Endothelial cell of umbilical vein (primary cell): ENCODE data around the gene TGFBR2. TPM values are rescaled to one million over a fixed set of nuclear protein-coding genes. Genes with fewer than 3 reads are reported as not detected.

ENCODE experiments used
- BruUV-seq: library from RNA; stranded (reverse); fragments of 400-500 nt; replicated peaks from 2 replicates; lab custom pipeline; 2021; lab: Mats Ljungman, UMichigan
- CTCF ChIA-PET: fragments of 300-600, 350-600 bp; sonication (Branson Sonifier 250); formaldehyde crosslinking; loops from one replicate; lab custom pipeline; 2021; ENCODE audit warnings: antibody characterized with exemption, inconsistent platforms; lab: Charles Lee
- POLR2A ChIA-PET: fragments of 300-600, 350-600 bp; sonication (Branson Sonifier 250); formaldehyde crosslinking; loops from one replicate; lab custom pipeline; 2021; ENCODE audit warnings: antibody characterized with exemption, inconsistent platforms; lab: Charles Lee
- DNase-seq: peaks from one replicate; pipeline ENCODE4 v3.0.0-alpha.2; 2011; ENCODE audit warnings: low read depth, low spot score
- FAIRE-seq: peaks from 2 replicates; lab custom pipeline; 2011; peaks lifted over from hg19 to GRCh38; lab: Jason Lieb, UNC
- H2AFZ ChIP-seq: 2 replicates; pipeline ENCODE4 v1.6.0; 2012; ENCODE audit warnings: low read depth, low read length, control low read depth, inconsistent platforms
- H3K27ac ChIP-seq: 2 replicates; pipeline ENCODE4 v1.5.1; 2011; ENCODE audit warnings: low read depth, mild to moderate bottlenecking, control low read depth, low read length, moderate library complexity; ENCODE audit not compliant: insufficient read depth
- H3K27me3 ChIP-seq, 2 experiments: 2 replicates each; pipeline versions ENCODE4 v1.6.0 to v1.6.1; 2011; ENCODE audit warnings: low read length in 2 of 2, mixed read lengths in 1 of 2; ENCODE audit not compliant: control insufficient read depth in 2 of 2, insufficient read depth in 2 of 2
- H3K36me3 ChIP-seq, 2 experiments: 2 replicates in 1 of 2; 3 replicates in 1 of 2; pipeline ENCODE4 v1.5.1; 2011; ENCODE audit warnings: low read length in 2 of 2, mild to moderate bottlenecking in 1 of 2, moderate library complexity in 1 of 2; ENCODE audit not compliant: control insufficient read depth in 2 of 2, insufficient read depth in 2 of 2; ENCODE audit errors: extremely low read depth in 1 of 2
- H3K4me1 ChIP-seq: 3 replicates; pipeline ENCODE4 v1.5.1; 2011; ENCODE audit warnings: mild to moderate bottlenecking, low read length; ENCODE audit not compliant: control insufficient read depth, insufficient read depth; ENCODE audit errors: extremely low read depth
- H3K4me2 ChIP-seq: 2 replicates; pipeline ENCODE4 v1.6.1; 2011; ENCODE audit warnings: low read length, control low read depth, mixed read lengths; ENCODE audit not compliant: insufficient read depth
- H3K4me3 ChIP-seq, 3 experiments: fragments of 200-600 bp in 1 of 3; sonication (generic), shearing (Covaris generic) in 1 of 3; replicated peaks in 1 of 3; 2 replicates each; pipeline ENCODE4 v1.5.1; 2011 to 2016; ENCODE audit warnings: control low read depth in 3 of 3, low read length in 3 of 3, mild to moderate bottlenecking in 2 of 3, inconsistent platforms in 1 of 3, low read depth in 1 of 3, moderate library complexity in 1 of 3; ENCODE audit not compliant: insufficient read depth in 1 of 3
- H3K79me2 ChIP-seq: 2 replicates; pipeline ENCODE4 v1.6.0; 2012; ENCODE audit warnings: low read length, inconsistent platforms; ENCODE audit not compliant: control insufficient read depth, insufficient read depth
- H3K9ac ChIP-seq: replicated peaks from 2 replicates; pipeline ENCODE3; 2011; ENCODE audit warnings: low read length, control low read depth; ENCODE audit not compliant: insufficient read depth; ENCODE audit errors: extremely low read depth
- H3K9me1 ChIP-seq: replicated peaks from 3 replicates; pipeline ENCODE4 v1.6.0; 2011; ENCODE audit warnings: mild to moderate bottlenecking, low read length; ENCODE audit not compliant: control insufficient read depth, insufficient read depth; ENCODE audit errors: extremely low read depth
- H3K9me3 ChIP-seq: replicated peaks from 2 replicates; pipeline ENCODE4 v1.5.1; 2012; ENCODE audit warnings: low read length, inconsistent platforms; ENCODE audit not compliant: control insufficient read depth, insufficient read depth
- H4K20me1 ChIP-seq: replicated peaks from 2 replicates; pipeline ENCODE3; 2011; ENCODE audit warnings: mild to moderate bottlenecking, low read length; ENCODE audit not compliant: control insufficient read depth, insufficient read depth; ENCODE audit errors: extremely low read depth
- EZH2 ChIP-seq: IDR thresholded peaks from 2 replicates; pipeline ENCODE4 v1.6.1; 2012; ENCODE audit warnings: borderline replicate concordance, low read depth, mild to moderate bottlenecking, moderate library complexity, low read length, inconsistent platforms; ENCODE audit not compliant: severe bottlenecking
- FOS ChIP-seq: IDR thresholded peaks from 2 replicates; pipeline ENCODE4 v1.6.1; 2011; ENCODE audit warnings: mild to moderate bottlenecking, low read length, moderate library complexity, borderline replicate concordance; ENCODE audit not compliant: insufficient read depth
- GATA2 ChIP-seq: IDR thresholded peaks from 2 replicates; pipeline ENCODE4 v1.7.0; 2011; ENCODE audit warnings: low read depth, mild to moderate bottlenecking, moderate library complexity, mixed read lengths, low read length; ENCODE audit not compliant: insufficient read length, insufficient read depth
- JUN ChIP-seq: IDR thresholded peaks from 2 replicates; pipeline ENCODE4 v1.6.1; 2011; ENCODE audit warnings: borderline replicate concordance, low read depth; ENCODE audit not compliant: insufficient read length, insufficient read depth
- MYC ChIP-seq: IDR thresholded peaks from one replicate; pipeline ENCODE4 v1.6.1; 2011; ENCODE audit warnings: mild to moderate bottlenecking, low read depth, low read length
- POLR2A ChIP-seq: IDR thresholded peaks from 2 replicates; pipeline ENCODE4 v1.6.1; 2012; ENCODE audit warnings: low read depth, mild to moderate bottlenecking, control low read depth, low read length
- POLR2AphosphoS5 ChIP-seq: IDR thresholded peaks from 2 replicates; pipeline ENCODE4 v1.6.1; 2012; ENCODE audit warnings: low read depth, mild to moderate bottlenecking, control low read depth, low read length, moderate library complexity; ENCODE audit not compliant: insufficient read depth
- dilution Hi-C: fragments of 300-500 bp; cut with MboI; formaldehyde crosslinking; loops from one replicate; pipeline ENCODE4 v1.15.0; 2019; ENCODE audit warnings: low sequenced_read_pairs; ENCODE audit not compliant: extremely low pct_ligation_motif_present
- intact Hi-C: fragments of 100-400 bp; cut with micrococcal nuclease; formaldehyde crosslinking; loops from one replicate; pipeline ENCODE4 v1.10.0; 2022
- polyA plus RNA-seq, 4 experiments: library from polyadenylated mRNA; depleted of rRNA in 3 of 4; stranded (reverse) in 3 of 4; unstranded in 1 of 4; fragments of >200 nt; gene quantifications; 2 replicates each; pipeline versions ENCODE4 v1.2.1 to v1.2.3, GENCODE V29; 2011 to 2012; ENCODE audit warnings: missing spikeins in 1 of 4
- total RNA-seq: library from RNA; stranded (reverse); gene quantifications from 2 replicates; pipeline ENCODE4 v1.2.3, GENCODE V29; 2021
- TF ChIP-seq, protein P1 (sequence below): IDR thresholded peaks from 2 replicates; pipeline ENCODE4 v1.6.1; 2011; ENCODE audit not compliant: insufficient read depth, insufficient read length
- TF ChIP-seq, protein P2 (sequence below), 2 donors: IDR thresholded peaks; 1 replicate in 1 of 2; 2 replicates in 1 of 2; pipeline ENCODE4 v1.5.1; 2011; ENCODE audit warnings: low read length in 2 of 2, mild to moderate bottlenecking in 2 of 2, moderate library complexity in 2 of 2, control low read depth in 1 of 2, inconsistent platforms in 1 of 2, low read depth in 1 of 2; ENCODE audit not compliant: insufficient read depth in 1 of 2; ENCODE audit errors: extremely low read depth in 1 of 2

TGFBR2 gene
- total and polyA plus RNA-seq, 2 donors (not counting 3 experiments of a cell fraction or from before 2014, with no cell fraction given) = 227 to 250 TPM

DNA sequence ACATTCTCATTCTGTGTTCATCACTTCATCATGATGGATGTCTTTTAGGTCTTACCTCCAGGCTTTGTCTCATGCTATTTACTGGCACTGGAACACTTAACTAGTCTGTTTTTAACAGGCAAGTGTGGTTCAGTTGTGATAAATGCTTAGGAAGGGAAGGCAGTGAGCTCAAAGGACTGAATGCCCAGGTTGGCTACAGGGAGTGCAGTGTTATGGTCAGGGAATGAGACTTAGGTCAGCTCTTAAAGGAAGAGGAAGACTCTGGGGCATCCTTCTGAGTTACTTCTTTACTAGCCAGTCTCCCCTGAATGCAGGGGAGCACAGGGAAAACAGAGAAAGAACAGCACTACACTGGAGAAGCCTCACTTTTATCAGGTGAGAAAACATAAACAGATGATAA lies 72.6 kb downstream of the TGFBR2 start:
- Histone ChIP-seq H3K79me2 (peaks cover 67% of the 10 kb centered on the region), H3K9me3 (no peaks in the 10 kb centered on the region), H3K4me1 (peaks cover 72% of the 10 kb centered on the region), H3K4me3 (no peak overlapping the region), H3K4me2 (no peak overlapping the region), H4K20me1 (no peaks in the 10 kb centered on the region), H3K27me3 (no peaks in the 10 kb centered on the region), H3K36me3 (peaks cover 26 to 63% of the 10 kb centered on the region in 2 experiments), H3K9ac (no peak overlapping the region), H3K27ac (peak overlapping the region; percentile 28), H2AFZ (no peak overlapping the region), H3K9me1 (no peaks in the 10 kb centered on the region)
- FAIRE-seq (no peak), DNase-seq (no peak)
- no TSS peak for BruUV-seq
- dilution Hi-C loops (no loop called here), intact Hi-C loops (loop anchor here (1.0 kb wide), 1 partner anchor 8 kb away; no protein-coding TSS in a partner anchor)
- ChIA-PET POLR2A (interaction anchor here (0.6 to 0.9 kb wide), 2 partner anchors 10 to 15 kb away, joined by 3 read pairs; no protein-coding TSS in a partner anchor), CTCF (interaction anchor here (1.3 to 3.8 kb wide), 6 partner anchors 8 to 666 kb away, joined by 3 to 18 read pairs (median 6); no protein-coding TSS in a partner anchor)
- TF ChIP-seq FOS = no peak
- TF ChIP-seq JUN = no peak
- no peak for TF ChIP-seq GATA2
- TF ChIP-seq MYC = no peak
- TF ChIP-seq, protein P1, sequence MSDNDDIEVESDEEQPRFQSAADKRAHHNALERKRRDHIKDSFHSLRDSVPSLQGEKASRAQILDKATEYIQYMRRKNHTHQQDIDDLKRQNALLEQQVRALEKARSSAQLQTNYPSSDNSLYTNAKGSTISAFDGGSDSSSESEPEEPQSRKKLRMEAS = no peak
- TF ChIP-seq EZH2 = no peak
- TF ChIP-seq POLR2AphosphoS5 = no peak
- TF ChIP-seq, protein P2, sequence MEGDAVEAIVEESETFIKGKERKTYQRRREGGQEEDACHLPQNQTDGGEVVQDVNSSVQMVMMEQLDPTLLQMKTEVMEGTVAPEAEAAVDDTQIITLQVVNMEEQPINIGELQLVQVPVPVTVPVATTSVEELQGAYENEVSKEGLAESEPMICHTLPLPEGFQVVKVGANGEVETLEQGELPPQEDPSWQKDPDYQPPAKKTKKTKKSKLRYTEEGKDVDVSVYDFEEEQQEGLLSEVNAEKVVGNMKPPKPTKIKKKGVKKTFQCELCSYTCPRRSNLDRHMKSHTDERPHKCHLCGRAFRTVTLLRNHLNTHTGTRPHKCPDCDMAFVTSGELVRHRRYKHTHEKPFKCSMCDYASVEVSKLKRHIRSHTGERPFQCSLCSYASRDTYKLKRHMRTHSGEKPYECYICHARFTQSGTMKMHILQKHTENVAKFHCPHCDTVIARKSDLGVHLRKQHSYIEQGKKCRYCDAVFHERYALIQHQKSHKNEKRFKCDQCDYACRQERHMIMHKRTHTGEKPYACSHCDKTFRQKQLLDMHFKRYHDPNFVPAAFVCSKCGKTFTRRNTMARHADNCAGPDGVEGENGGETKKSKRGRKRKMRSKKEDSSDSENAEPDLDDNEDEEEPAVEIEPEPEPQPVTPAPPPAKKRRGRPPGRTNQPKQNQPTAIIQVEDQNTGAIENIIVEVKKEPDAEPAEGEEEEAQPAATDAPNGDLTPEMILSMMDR (IDR thresholded peaks at IDR 0.05; ENCODE audit: extremely low read depth in 1 of 2, insufficient read depth in 1 of 2, low read depth in 1 of 2, low read length in 2 of 2) = no peak
- TF ChIP-seq POLR2A = no peak
